ENCODE data around the gene DIDO1. TPM values are rescaled to one million over a fixed set of nuclear protein-coding genes. Genes with fewer than 3 reads are reported as not detected.
A peak's percentile ranks its signal among the peaks of the same experiment; 100 is the strongest.

The DIDO1 gene
- total RNA-seq, 4 donors from 2014 or later: 40.6 to 64.4 (median 54.1) TPM

- no peak for TF ChIP-seq CTCF (IDR thresholded peaks at IDR 0.05)
- ATAC-seq (ENCODE audit: low FRiP score) (peak; percentile 35), DNase-seq (ENCODE audit: low spot score) (no peak)
These were observed 26.2 kb upstream of the DIDO1 start, which contains the start of gene SLC17A9 for GRCh38 chr20:62952373-62952967. TSS of gene SLC17A9 (plus strand) at chr20:62952709. CDS start at chr20:62952831, 122 bp downstream.

GRCh38 chr20:62951896-62952372, 25.6 kb upstream of the DIDO1 start:
- ATAC-seq (ENCODE audit: low FRiP score) (no peak), DNase-seq (ENCODE audit: low spot score) (no peak)
- no peak for TF ChIP-seq CTCF (IDR thresholded peaks at IDR 0.05)

- ATAC-seq (ENCODE audit: low FRiP score) (no peak), DNase-seq (ENCODE audit: low spot score) (no peak)
- no peak for TF ChIP-seq CTCF (IDR thresholded peaks at IDR 0.05)
These were observed 25.0 kb upstream of the DIDO1 start for GRCh38 chr20:62951143-62951895.

GRCh38 chr20:62950741-62951140, 24.4 kb upstream of the DIDO1 start:
- TF ChIP-seq CTCF (IDR thresholded peaks at IDR 0.05): no peak

GRCh38 chr20:62949962-62950361, 23.7 kb upstream of the DIDO1 start:
- ATAC-seq (ENCODE audit: low FRiP score): no peak
- TF ChIP-seq CTCF (IDR thresholded peaks at IDR 0.05): no peak
- DNase-seq (ENCODE audit: low spot score): no peak

More at GRCh38 chr20:62950741-62951140, 24.4 kb upstream of the DIDO1 start:
- ATAC-seq (ENCODE audit: low FRiP score) (no peak), DNase-seq (ENCODE audit: low spot score) (no peak)

GRCh38 chr20:62949153-62949821, 23.0 kb upstream of the DIDO1 start:
- DNase-seq (ENCODE audit: low spot score): no peak
- no peak for TF ChIP-seq CTCF (IDR thresholded peaks at IDR 0.05)
- no peak for ATAC-seq (ENCODE audit: low FRiP score)
